Fibroblast of pulmonary artery (primary cell): Measurements from ENCODE around the gene RCC2.

Experiments used
- DNase-seq: peaks from one replicate; pipeline ENCODE4 v3.0.0-alpha.2; 2010; ENCODE audit warnings: low read depth
- H3K4me3 ChIP-seq: replicated peaks from 2 replicates; pipeline ENCODE4 v1.5.1; 2011; ENCODE audit warnings: low read depth, mild to moderate bottlenecking, control low read depth, low read length, moderate library complexity
- TF ChIP-seq, protein P1 (sequence below): IDR thresholded peaks from 2 replicates; pipeline ENCODE4 v1.5.1; 2011; ENCODE audit warnings: mild to moderate bottlenecking, control low read depth, low read length, inconsistent platforms; ENCODE audit errors: missing control alignments

The RCC2 gene

DNA sequence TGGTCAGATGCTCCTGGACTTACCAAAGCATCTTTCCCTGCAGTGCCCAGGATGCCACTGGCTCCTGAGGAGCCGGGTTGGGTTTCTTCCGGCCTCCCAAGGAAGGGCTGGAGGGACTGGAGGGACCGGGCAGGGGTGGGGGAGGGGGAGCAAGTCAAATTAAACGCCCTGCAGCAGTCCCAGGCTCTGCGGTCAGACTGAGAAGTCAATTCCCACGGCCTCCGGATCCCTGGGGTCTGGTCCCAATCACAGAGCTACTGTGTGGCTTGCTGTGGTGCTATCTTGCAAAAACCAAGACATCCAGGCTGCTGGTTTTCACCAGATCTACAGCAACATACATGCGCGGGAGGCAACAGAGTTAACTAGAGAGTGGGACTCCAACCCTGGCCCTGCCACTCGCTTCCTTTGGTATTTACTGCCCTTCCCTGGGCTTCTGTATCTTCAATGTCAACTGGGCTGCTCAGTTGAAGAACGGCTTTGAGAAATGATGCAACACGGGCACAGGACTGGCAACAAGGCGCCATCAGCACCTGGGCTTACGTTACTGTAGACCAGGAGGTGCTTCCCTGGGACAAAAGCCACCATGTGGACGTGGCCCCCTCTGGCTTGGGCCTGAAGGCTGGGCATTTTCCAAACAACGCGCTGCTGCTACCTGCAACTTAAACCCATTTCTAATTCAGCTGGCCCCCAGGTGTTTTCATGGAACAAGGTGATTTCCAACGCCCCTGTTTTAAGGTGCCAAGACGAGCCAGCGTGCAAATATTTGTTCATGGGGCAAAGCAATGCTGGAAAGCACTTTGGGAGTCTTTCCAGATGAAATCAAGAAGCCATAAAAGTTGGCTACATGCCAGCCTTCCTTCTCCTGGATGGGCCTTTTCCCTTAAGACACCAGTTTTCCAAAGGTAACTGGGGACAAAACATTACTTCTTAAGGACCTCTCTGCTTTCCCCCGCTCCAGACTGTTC, 11.5 kb downstream of the RCC2 start:
- H3K4me3 ChIP-seq: no peak overlapping the region
- DNase-seq: no peak
- TF ChIP-seq, protein P1, sequence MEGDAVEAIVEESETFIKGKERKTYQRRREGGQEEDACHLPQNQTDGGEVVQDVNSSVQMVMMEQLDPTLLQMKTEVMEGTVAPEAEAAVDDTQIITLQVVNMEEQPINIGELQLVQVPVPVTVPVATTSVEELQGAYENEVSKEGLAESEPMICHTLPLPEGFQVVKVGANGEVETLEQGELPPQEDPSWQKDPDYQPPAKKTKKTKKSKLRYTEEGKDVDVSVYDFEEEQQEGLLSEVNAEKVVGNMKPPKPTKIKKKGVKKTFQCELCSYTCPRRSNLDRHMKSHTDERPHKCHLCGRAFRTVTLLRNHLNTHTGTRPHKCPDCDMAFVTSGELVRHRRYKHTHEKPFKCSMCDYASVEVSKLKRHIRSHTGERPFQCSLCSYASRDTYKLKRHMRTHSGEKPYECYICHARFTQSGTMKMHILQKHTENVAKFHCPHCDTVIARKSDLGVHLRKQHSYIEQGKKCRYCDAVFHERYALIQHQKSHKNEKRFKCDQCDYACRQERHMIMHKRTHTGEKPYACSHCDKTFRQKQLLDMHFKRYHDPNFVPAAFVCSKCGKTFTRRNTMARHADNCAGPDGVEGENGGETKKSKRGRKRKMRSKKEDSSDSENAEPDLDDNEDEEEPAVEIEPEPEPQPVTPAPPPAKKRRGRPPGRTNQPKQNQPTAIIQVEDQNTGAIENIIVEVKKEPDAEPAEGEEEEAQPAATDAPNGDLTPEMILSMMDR: no peak

DNA sequence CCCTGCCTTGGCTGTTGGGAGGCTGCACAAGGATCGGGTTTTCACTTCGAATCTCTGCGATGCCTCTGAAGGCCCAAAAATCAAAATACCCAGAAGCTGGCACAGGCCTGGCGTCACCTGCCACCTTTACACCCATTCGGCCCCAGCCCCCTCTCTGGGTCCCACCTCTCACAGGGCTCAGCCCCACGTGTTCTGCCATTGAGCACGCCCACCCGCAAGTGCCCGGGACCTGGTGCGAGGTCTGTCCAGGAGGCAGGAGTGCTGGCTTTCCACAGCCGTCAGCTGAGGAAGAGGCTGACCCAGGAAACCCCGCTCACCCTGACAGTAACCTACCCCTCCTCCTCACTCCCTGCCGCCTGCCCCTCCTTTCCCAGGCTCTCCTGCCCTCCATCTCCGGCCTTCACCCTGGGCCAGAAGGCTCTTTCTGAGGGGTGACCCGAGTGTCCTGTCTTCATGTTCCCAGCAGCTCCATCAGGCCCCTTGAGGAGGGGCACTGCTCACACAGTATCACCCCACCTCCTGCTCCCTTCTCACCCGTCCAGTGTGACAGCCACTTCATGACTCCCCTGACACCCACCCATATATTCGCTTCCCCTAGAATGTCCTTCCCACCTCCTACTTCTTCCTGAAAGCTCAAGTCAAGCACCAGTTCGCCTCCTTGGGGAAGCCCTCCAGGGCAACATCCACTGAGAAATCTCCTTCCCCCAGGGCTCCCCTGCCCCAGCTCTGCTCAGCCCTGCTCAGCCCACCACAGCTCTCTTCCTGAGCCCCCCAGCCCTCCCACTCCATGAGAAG, 13.5 kb downstream of the RCC2 start:
- TF ChIP-seq, protein P1: no peak
- DNase-seq: no peak
- no peak overlapping the region for H3K4me3 ChIP-seq

DNA sequence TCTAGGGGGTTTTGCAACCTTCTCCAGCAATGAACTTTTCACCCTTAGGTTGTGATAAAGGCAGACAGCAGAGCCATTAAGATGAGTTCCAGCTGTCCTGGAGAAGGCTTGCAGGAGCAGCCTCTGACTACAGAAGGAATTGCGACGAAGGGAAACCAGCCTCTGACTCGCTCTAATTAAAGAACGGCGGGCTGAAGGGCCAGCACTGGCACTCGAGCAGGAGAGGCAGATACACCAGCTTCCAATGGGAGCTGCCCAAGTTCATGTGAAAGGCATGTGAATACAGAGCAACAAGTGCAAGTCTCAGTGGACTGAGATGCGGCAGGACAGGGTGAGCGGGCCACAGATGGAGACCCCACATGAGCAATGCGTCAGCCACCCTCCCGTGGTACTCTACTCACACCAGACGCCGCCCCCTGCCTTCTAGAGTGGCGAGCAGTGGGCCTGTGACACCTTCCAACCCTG, 15.7 kb downstream of the RCC2 start:
- peak; percentile 77 for DNase-seq
- no peak overlapping the region for H3K4me3 ChIP-seq
- TF ChIP-seq, protein P1: no peak

DNA sequence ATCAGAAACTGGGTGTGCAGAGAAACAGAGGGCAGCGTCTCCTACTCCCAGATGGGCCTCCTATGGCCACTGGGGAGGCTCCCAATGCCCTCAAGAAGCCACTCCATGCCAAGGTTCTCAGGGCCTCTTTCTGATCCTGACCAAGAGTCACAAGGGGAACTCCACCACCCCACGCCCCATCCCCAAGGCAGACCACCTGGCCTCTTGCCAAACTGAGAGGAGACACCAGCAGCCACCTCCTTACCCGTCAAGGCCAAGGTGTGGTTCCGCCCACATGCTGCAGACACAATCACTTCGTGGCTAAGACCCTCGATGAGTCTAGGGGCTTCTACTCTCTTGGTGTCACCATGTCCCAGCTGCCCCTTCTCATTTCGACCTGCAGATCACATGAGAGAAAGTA, 17.0 kb downstream of the RCC2 start:
- no peak for DNase-seq
- H3K4me3 ChIP-seq: no peak overlapping the region
- TF ChIP-seq, protein P1: no peak

DNA sequence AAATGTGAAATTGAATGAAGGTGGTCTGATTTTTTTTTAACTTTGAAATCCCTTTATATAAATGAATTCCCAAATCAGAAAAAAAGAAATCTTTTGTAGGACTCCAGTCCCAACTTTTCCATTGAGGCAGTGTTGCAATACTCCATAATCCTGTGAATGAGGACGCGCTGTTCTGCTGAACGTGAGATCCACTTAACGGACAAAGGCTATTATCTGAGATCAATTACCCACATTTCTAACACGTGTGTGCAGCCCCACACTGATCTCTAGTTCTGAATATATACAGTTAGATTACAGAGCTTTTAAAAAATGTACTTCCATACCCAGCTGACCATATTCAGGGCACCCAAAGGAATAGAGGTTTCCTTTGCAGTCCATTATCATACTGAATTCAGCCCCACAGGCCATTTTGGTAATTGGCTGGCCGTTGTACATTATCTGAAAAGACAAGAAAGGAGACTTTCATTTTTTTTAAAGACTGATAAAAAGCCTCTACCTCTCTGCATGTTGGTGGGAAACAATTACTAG, 19.0 kb downstream of the RCC2 start:
- DNase-seq: no peak
- TF ChIP-seq, protein P1: no peak
- H3K4me3 ChIP-seq: no peak overlapping the region

DNA sequence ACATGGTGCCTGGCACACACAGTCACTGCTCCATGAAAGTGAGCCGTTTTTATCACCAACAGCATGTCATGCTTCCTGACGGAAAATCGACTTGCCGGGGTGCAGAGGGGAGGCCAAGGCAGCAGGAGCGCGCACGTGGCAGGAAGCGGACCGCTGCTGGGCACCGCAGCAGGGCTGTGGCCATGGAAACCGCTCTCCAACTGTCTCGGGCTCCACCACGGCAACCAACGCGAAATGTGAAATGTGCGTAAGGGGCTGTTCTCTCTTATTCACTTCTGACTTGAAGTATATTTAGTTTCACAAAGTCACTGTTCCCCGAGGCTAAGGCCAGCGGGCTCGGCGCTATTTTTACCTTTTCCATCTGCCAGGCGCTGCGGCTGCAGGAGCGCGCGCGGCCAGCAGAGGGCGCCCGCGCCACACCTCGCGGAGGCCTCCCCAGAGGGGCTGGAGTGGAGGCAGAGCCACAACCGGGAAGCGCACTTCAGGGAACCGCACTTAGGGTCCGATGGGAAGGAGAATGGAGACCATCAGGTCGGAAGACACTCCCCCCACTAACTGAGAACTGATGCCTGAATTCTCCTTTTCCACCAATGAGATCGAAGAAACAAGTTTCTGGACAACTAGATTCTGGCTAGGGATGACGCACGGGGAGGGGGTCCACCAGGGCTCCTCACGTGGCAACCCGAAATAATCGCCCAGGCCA, 19.7 kb downstream of the RCC2 start:
- TF ChIP-seq, protein P1: peak; percentile 77
- peak; percentile 57 for DNase-seq
- H3K4me3 ChIP-seq: no peak overlapping the region
